22Rv1 (cell line): ENCODE results near the gene MT1F.

Source experiments
- ZFX ChIP-seq: fragments of 450-650 bp; IDR thresholded peaks from 2 replicates; pipeline ENCODE4 v1.6.1; 2017; ENCODE audit warnings: antibody characterized with exemption, borderline replicate concordance
- TF ChIP-seq, protein P1 (sequence below): fragments of 450-650 bp; IDR thresholded peaks from 2 replicates; pipeline ENCODE4 v1.5.1; 2017; ENCODE audit warnings: mild to moderate bottlenecking

GRCh38 chr16:56610017-56610608, 47.6 kb upstream of the MT1F start:
- TF ChIP-seq, protein P1, sequence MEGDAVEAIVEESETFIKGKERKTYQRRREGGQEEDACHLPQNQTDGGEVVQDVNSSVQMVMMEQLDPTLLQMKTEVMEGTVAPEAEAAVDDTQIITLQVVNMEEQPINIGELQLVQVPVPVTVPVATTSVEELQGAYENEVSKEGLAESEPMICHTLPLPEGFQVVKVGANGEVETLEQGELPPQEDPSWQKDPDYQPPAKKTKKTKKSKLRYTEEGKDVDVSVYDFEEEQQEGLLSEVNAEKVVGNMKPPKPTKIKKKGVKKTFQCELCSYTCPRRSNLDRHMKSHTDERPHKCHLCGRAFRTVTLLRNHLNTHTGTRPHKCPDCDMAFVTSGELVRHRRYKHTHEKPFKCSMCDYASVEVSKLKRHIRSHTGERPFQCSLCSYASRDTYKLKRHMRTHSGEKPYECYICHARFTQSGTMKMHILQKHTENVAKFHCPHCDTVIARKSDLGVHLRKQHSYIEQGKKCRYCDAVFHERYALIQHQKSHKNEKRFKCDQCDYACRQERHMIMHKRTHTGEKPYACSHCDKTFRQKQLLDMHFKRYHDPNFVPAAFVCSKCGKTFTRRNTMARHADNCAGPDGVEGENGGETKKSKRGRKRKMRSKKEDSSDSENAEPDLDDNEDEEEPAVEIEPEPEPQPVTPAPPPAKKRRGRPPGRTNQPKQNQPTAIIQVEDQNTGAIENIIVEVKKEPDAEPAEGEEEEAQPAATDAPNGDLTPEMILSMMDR, result no peak
- no peak for TF ChIP-seq ZFX
